GM12878 (cell line): ENCODE data around the gene PRDM7. TPM values are rescaled to one million over a fixed set of nuclear protein-coding genes. Genes with fewer than 3 reads are reported as not detected.

Source experiments
- ATAC-seq: fragments of 200-7000 bp; cut with Tn5 transposase; 3 replicates; pipeline ENCODE4 v1.9.1; 2020; ENCODE audit warnings: mild to moderate bottlenecking, moderate library complexity
- BruUV-seq: library from RNA; stranded (reverse); fragments of 400-500 nt; replicated peaks from 2 replicates; lab custom pipeline; 2021; lab: Mats Ljungman, UMichigan
- CTCF ChIA-PET: fragments of 300-600 bp; sonication (Branson Sonifier 250); formaldehyde crosslinking; extraction: SDS; loops from one replicate; lab custom pipeline; 2021; ENCODE audit warnings: inconsistent platforms; lab: Yijun Ruan, JAX
- POLR2A ChIA-PET: fragments of 350-600 bp; formaldehyde crosslinking; extraction: SDS; loops from one replicate; lab custom pipeline; 2021; ENCODE audit warnings: inconsistent platforms; lab: Charles Lee
- RAD21 ChIA-PET: fragments of 300-600 bp; sonication (Branson Sonifier 250); formaldehyde crosslinking; loops from one replicate; lab custom pipeline; 2023; ENCODE audit warnings: antibody characterized with exemption; ENCODE audit not compliant: unreplicated experiment; lab: Charles Lee
- SMC1A ChIA-PET: fragments of 300-600 bp; sonication (Branson Sonifier 250); formaldehyde crosslinking; loops from one replicate; lab custom pipeline; 2023; ENCODE audit not compliant: unreplicated experiment, uncharacterized antibody; lab: Charles Lee
- DNase-seq: peaks from one replicate; pipeline ENCODE4 v3.0.0-alpha.2; 2011; ENCODE audit warnings: low read depth, low spot score
- FAIRE-seq: peaks from 3 replicates; lab custom pipeline; 2011; peaks lifted over from hg19 to GRCh38; lab: Jason Lieb, UNC
- H2AFZ ChIP-seq: 2 replicates; pipeline ENCODE4 v1.6.0; 2011; ENCODE audit warnings: low read depth, low read length, control low read depth; ENCODE audit not compliant: control insufficient read depth
- H3K27ac ChIP-seq: 2 replicates; pipeline ENCODE4 v1.5.1; 2011; ENCODE audit warnings: control low read depth; ENCODE audit not compliant: control insufficient read depth, insufficient read depth
- H3K27me3 ChIP-seq, 2 experiments: replicated peaks in 1 of 2; 2 replicates each; pipeline versions ENCODE4 v1.6.0 to v1.6.1; 2011; ENCODE audit warnings: low read length in 1 of 2; ENCODE audit not compliant: control insufficient read depth in 2 of 2, insufficient read depth in 2 of 2
- H3K36me3 ChIP-seq, 2 experiments: 2 replicates each; pipeline ENCODE4 v1.5.1; 2011; ENCODE audit warnings: low read length in 1 of 2; ENCODE audit not compliant: control insufficient read depth in 2 of 2, insufficient read depth in 2 of 2
- H3K4me1 ChIP-seq: 2 replicates; pipeline ENCODE4 v1.6.1; 2011; ENCODE audit warnings: mild to moderate bottlenecking, low read length, moderate library complexity, mixed read lengths; ENCODE audit not compliant: control insufficient read depth, insufficient read depth
- H3K4me2 ChIP-seq: 2 replicates; pipeline ENCODE4 v1.6.0; 2011; ENCODE audit warnings: control low read depth; ENCODE audit not compliant: control insufficient read depth, insufficient read depth
- H3K4me3 ChIP-seq: fragments of 200-600 bp; sonication (generic); 2 replicates; pipeline ENCODE4 v1.5.1; 2016
- H3K79me2 ChIP-seq: 2 replicates; pipeline ENCODE4 v1.6.0; 2011; ENCODE audit warnings: low read length; ENCODE audit not compliant: control insufficient read depth, insufficient read depth
- H3K9ac ChIP-seq: 2 replicates; pipeline ENCODE4 v1.8.0; 2011; ENCODE audit warnings: low read length, control low read depth, mixed read lengths; ENCODE audit not compliant: control insufficient read depth, insufficient read depth
- H3K9me3 ChIP-seq: replicated peaks from 3 replicates; pipeline ENCODE4 v1.5.1; 2011; ENCODE audit warnings: mild to moderate bottlenecking, low read length; ENCODE audit not compliant: control insufficient read depth, insufficient read depth
- H4K20me1 ChIP-seq: 2 replicates; pipeline ENCODE4 v1.6.0; 2011; ENCODE audit not compliant: control insufficient read depth, insufficient read depth
- KAT2A ChIP-seq: conservative IDR thresholded peaks from 2 replicates; pipeline ENCODE4 v1.6.1; 2011; ENCODE audit warnings: low read depth, low read length; ENCODE audit not compliant: control insufficient read depth
- SIN3A ChIP-seq: IDR thresholded peaks from 2 replicates; pipeline ENCODE4 v1.6.1; 2012; ENCODE audit warnings: low read depth, low read length, improper control_type of control experiment
- WGBS: methylation state at CpG from one replicate; pipeline ENCODE4 v1.1.6; 2016; ENCODE audit warnings: low lambda C conversion rate; ENCODE audit not compliant: insufficient replicate concordance, insufficient coverage; ENCODE audit errors: missing lambda C conversion rate; 5-methylcytosine and 5-hydroxymethylcytosine counted together
- in situ Hi-C: fragments of 300-500 bp; cut with MboI; formaldehyde crosslinking; loops from 9 replicates; pipeline ENCODE4 v1.14.3; 2018; ENCODE audit warnings: mixed read lengths
- intact Hi-C: fragments of 100-400 bp; cut with micrococcal nuclease; formaldehyde crosslinking; loops from one replicate; pipeline ENCODE4 v1.14.2; 2022; ENCODE audit not compliant: unreplicated experiment
- polyA plus RNA-seq, 11 experiments: library from polyadenylated mRNA; depleted of rRNA in 4 of 11; unstranded in 6 of 11; stranded (reverse) in 5 of 11; fragments of >200 nt; fragmentation: Nextera tagmentation in 4 of 11; fragmentation: Illumina TruSeq in 1 of 11; extraction: Ambion mirVana in 4 of 11; extraction: Trizol in 1 of 11; gene quantifications; 1 replicate in 1 of 11; 2 replicates in 10 of 11; pipeline versions ENCODE4 v1.2.1 to v1.2.3, GENCODE V29; 2011 to 2016; ENCODE audit warnings: inconsistent platforms in 2 of 11, missing spikeins in 2 of 11, low read depth in 1 of 11
- total RNA-seq, 4 experiments: library from RNA; depleted of rRNA in 3 of 4; stranded (reverse); fragments of >200 nt in 3 of 4; fragmentation: Illumina TruSeq in 1 of 4; extraction: Trizol in 1 of 4; gene quantifications; 2 replicates each; pipeline versions ENCODE4 v1.2.1 to v1.2.3, GENCODE V29; 2013 to 2021
- TF ChIP-seq, protein P1 (sequence below): fragments of 450-650 bp; IDR thresholded peaks from 2 replicates; pipeline ENCODE4 v1.6.1; 2018; ENCODE audit warnings: mild to moderate bottlenecking, low read depth, moderate library complexity; ENCODE audit not compliant: partially characterized antibody
- TF ChIP-seq, protein P2 (sequence below): fragments of 450-650 bp; conservative IDR thresholded peaks from 2 replicates; pipeline ENCODE4 v1.6.1; 2017; ENCODE audit warnings: mild to moderate bottlenecking, moderate library complexity

Gene PRDM7
- total and polyA plus RNA-seq, 10 of the 15 experiments (the other 5 are each of a cell fraction or from before 2014, with no cell fraction given): not detected

DNA sequence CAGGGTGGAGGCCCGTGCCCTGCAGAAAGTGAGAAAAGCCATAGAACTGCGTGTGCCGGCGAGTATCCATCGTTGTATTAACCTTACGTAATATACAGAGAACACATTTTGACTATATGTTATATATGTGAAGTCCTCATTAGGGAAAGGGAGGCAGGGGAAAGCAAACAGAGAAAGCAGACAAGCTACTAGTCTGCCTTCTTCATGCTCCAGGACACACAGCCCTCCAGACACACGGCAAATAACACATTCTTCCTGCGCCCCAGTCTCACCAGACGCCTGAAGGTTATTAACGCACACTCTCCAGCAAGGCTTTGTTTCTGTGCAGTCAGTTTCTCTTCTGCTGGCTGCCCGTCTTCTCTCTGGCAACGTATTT is 28.8 kb downstream of the PRDM7 start:
- no TSS peak for BruUV-seq
- 79% methylated on average over 12 of the region's 12 CpGs for WGBS
- Histone ChIP-seq H3K9ac (no peak overlapping the region), H3K4me1 (no peaks in the 10 kb centered on the region), H3K36me3 (no peaks in the 10 kb centered on the region), H3K27ac (no peak overlapping the region), H2AFZ (no peak overlapping the region), H3K4me2 (no peak overlapping the region), H3K4me3 (no peak overlapping the region), H4K20me1 (no peaks in the 10 kb centered on the region), H3K27me3 (peaks cover 0 to 3% of the 10 kb centered on the region in 2 experiments; a peak in 1 of 4 replicates), H3K9me3 (no peaks in the 10 kb centered on the region), H3K79me2 (no peaks in the 10 kb centered on the region)
- ATAC-seq (no peak), DNase-seq (no peak), FAIRE-seq (no peak)
- intact Hi-C loops: no loop called here
- ChIA-PET RAD21 (no interaction called here), SMC1A (interaction anchor here (1.6 kb wide), 1 partner anchor 15 kb away, joined by 3 read pairs; no protein-coding TSS in a partner anchor), POLR2A (no interaction called here), CTCF (no interaction called here)
- TF ChIP-seq KAT2A: no peak
- TF ChIP-seq SIN3A: no peak
- TF ChIP-seq, protein P1, sequence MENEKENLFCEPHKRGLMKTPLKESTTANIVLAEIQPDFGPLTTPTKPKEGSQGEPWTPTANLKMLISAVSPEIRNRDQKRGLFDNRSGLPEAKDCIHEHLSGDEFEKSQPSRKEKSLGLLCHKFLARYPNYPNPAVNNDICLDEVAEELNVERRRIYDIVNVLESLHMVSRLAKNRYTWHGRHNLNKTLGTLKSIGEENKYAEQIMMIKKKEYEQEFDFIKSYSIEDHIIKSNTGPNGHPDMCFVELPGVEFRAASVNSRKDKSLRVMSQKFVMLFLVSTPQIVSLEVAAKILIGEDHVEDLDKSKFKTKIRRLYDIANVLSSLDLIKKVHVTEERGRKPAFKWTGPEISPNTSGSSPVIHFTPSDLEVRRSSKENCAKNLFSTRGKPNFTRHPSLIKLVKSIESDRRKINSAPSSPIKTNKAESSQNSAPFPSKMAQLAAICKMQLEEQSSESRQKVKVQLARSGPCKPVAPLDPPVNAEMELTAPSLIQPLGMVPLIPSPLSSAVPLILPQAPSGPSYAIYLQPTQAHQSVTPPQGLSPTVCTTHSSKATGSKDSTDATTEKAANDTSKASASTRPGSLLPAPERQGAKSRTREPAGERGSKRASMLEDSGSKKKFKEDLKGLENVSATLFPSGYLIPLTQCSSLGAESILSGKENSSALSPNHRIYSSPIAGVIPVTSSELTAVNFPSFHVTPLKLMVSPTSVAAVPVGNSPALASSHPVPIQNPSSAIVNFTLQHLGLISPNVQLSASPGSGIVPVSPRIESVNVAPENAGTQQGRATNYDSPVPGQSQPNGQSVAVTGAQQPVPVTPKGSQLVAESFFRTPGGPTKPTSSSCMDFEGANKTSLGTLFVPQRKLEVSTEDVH: no peak
- TF ChIP-seq, protein P2, sequence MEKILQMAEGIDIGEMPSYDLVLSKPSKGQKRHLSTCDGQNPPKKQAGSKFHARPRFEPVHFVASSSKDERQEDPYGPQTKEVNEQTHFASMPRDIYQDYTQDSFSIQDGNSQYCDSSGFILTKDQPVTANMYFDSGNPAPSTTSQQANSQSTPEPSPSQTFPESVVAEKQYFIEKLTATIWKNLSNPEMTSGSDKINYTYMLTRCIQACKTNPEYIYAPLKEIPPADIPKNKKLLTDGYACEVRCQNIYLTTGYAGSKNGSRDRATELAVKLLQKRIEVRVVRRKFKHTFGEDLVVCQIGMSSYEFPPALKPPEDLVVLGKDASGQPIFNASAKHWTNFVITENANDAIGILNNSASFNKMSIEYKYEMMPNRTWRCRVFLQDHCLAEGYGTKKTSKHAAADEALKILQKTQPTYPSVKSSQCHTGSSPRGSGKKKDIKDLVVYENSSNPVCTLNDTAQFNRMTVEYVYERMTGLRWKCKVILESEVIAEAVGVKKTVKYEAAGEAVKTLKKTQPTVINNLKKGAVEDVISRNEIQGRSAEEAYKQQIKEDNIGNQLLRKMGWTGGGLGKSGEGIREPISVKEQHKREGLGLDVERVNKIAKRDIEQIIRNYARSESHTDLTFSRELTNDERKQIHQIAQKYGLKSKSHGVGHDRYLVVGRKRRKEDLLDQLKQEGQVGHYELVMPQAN: no peak
- in situ Hi-C loops: no loop called here
